GM18951 (cell line): ENCODE measurements around the gene YTHDF1.

Experiments
- POLR2A ChIP-seq: IDR thresholded peaks from 4 replicates; pipeline ENCODE4 v1.6.1; 2011; ENCODE audit warnings: mild to moderate bottlenecking; ENCODE audit not compliant: insufficient read length, insufficient read depth; ENCODE audit errors: extremely low read depth
- in situ Hi-C: fragments of 300-500 bp; cut with MboI; formaldehyde crosslinking; loops from one replicate; pipeline ENCODE4 v1.12.0; 2022; ENCODE audit warnings: low sequenced_read_pairs, mixed read lengths, inconsistent platforms; ENCODE audit not compliant: unreplicated experiment

Gene YTHDF1

DNA sequence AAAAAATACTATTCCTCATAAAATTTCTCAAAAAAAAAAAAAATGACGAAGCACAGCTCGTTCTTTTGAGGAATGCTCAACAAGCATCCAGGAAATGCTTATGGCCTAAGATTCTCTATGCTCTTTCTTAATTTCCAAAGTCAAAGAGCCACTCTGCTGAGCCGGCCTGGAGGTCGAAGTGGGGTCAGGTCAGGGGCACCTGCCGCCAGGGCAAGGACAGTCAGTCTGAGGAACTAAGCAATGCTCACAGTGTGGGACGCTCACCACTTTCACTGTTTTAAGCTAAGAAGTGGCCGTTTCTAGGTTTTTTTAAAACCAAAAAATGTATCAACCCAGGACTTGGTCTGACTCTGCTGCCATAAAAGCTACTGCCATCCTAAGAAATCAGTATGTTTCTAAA, 17.3 kb downstream of the YTHDF1 start:
- TF ChIP-seq POLR2A: no peak
- in situ Hi-C loops: no loop called here

- in situ Hi-C loops: no loop called here
- no peak for TF ChIP-seq POLR2A
Observed at GRCh38 chr20:63196768-63197470, 19.0 kb downstream of the YTHDF1 start.

DNA sequence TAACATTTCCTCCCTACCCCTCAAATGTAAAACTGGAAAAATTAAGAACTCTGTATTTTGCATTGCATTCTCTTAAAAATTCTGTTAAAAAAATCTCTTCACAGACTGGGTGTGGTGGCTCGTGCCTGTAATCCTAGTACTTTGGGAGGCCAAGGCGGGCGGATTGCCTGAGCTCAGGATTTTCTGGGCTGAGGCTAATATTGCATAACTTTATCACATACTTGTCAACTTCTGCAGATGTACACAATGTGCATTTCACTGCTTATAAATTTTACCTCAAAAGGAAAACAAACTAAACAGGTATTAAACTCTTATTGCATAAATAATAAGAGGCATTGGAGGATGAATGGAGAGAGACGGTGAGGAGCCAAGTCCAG, 21.1 kb downstream of the YTHDF1 start:
- in situ Hi-C loops: no loop called here
- no peak for TF ChIP-seq POLR2A

- TF ChIP-seq POLR2A: no peak
- in situ Hi-C loops: no loop called here
Observed at GRCh38 chr20:63194007-63194796, 21.7 kb downstream of the YTHDF1 start.

- in situ Hi-C loops: no loop called here
- no peak for TF ChIP-seq POLR2A
Observed at GRCh38 chr20:63192721-63193120, 23.2 kb downstream of the YTHDF1 start.

GRCh38 chr20:63191400-63191799, 24.5 kb downstream of the YTHDF1 start:
- in situ Hi-C loops: no loop called here
- no peak for TF ChIP-seq POLR2A

- TF ChIP-seq POLR2A: no peak
- in situ Hi-C loops: no loop called here
Observed at GRCh38 chr20:63190828-63191227, 25.1 kb downstream of the YTHDF1 start.

GRCh38 chr20:63189846-63190559, 25.9 kb downstream of the YTHDF1 start:
- in situ Hi-C loops: no loop called here
- TF ChIP-seq POLR2A: no peak

GRCh38 chr20:63189322-63189642, 26.6 kb downstream of the YTHDF1 start:
- in situ Hi-C loops: no loop called here
- no peak for TF ChIP-seq POLR2A

DNA sequence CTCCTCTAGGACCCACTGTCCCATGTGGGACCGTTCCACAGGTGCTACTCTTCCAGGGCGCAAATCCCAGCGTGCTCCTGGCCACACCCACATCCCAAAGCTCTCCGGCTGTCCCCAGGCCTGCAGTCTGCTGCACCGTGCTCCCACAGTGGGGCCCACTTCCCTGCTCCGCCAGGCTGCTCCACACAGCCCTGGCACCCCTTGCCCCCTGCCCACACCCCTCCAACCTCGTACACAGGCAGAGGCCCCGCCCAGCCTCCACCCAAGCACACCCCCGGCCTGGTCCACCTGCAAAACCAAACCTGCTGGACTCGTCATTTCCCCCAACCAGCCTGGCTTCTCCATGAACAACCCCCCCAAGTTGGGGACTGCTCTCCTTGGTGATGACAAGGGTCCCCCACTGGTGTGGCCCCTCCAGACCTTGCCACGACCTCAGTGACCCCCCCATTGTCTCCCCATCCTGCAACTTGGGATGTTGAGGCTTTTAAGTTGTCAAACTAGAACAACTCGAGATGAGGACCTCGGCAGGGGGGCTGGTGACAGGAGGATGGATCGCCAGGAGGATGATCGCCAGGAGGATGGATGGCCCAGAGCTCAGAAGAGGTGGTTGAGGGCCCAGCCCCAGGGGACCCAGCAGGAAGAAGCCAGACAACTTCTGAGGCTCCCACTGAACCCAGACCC, 27.1 kb downstream of the YTHDF1 start:
- in situ Hi-C loops: no loop called here
- TF ChIP-seq POLR2A: no peak

- in situ Hi-C loops: no loop called here
- no peak for TF ChIP-seq POLR2A
Observed at GRCh38 chr20:63188159-63188442, 27.8 kb downstream of the YTHDF1 start.

- no peak for TF ChIP-seq POLR2A
- in situ Hi-C loops: no loop called here
Observed at GRCh38 chr20:63187338-63188158, 28.4 kb downstream of the YTHDF1 start.
